HuH-7 (cell line): ENCODE measurements around the gene CTSL.
"Not testable (repeated sequence)": the region's sequence is repeated elsewhere in the genome, so short reads cannot be mapped to it uniquely, and the experiment has no call there.

Experiments
- DNase-seq: peaks from one replicate; pipeline ENCODE4 v3.0.0; 2011; ENCODE audit warnings: low spot score

CTSL gene

DNA sequence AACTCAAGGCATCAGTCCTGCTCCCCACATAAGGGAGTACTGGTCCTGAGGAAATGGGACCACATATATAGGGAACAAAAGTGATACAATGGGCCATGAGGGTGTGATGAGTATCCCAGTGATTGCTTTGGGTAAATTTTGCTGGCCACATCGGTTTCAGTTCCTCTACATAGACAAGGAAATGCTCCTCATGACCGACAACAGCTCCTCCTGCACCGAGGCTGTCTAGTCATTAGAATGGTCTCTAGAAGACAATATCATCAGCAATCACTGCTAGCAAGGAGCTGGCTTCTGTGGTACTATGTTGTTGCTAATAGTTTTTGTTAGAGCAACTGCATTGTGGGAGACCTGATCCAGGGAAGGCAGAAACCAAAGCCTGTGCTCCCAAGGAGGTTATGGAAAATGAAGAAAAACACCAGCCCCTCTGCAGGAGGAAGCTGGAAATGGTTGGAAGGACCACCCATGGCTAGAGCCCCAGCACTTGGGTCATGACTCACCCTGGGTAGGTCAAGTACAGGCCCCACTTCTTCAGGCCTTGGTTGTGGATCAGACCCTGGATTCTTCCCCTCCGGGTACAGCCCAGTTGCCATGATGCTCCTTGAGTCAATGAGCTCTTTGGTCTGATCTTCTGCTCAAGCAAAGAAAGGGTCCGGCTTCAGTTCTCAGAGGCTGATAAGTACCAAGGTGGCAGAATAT is 3.4 kb upstream of the CTSL start:
- no peak for DNase-seq

DNA sequence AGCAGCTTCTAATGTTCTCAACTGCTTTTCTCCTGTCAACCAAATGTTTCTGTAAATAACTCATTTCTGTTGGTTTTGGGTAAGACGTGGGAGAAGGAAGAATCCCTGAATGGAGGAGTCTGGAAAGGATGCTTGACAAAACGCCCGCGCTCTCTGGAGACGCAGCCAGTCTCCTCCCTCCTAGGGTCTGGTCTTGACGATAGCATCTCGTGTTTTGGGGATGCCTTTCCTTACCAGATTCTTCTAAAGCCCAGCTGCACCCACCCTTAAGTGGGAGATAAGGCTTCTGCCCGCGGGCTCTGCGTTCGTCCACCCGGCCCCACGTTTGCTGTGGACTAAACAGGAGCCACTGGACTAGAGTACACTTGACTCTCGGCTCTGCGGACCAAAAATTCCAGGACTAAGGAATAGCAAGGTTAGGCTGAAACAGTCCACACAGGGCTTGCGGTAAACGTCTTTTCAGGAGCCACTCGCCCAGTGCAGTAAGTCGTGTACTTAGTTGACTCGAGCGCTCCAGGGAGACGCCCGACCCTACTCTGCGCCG is 491 bp upstream of the CTSL start:
- no peak for DNase-seq

DNA sequence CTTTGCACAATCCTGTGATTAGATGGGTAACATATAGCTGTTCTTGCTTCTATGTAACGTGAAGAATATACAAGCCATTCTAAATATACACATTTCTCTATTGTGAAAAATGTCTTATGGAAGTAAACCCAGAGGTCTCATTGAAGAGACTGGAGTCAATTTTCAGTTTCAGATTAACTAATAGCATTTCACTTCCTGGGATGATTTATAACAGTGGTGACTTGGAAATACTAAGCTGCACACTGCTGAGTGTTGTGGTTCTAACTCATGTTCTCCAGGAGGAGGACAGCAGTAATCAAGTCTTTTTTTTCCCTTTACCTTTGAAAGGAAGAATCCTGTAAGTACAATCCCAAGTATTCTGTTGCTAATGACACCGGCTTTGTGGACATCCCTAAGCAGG is 3.3 kb downstream of the CTSL start:
- no peak for DNase-seq

DNA sequence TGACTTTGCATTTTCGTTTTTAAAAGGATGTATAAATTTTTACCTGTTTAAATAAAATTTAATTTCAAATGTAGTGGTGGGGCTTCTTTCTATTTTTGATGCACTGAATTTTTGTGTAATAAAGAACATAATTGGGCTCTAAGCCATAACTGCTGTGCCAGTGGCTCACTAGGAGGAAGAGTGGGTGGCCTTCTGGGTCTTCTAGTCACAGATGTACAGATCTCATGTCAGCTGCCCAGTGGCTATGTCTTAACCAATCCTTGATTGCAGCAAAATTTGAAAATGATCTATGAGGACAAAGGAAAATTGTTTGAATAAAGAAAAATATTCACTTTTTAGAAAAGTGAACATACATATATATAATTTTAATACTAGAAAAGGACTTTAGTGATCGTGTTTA is 5.4 kb downstream of the CTSL start:
- no peak for DNase-seq

DNA sequence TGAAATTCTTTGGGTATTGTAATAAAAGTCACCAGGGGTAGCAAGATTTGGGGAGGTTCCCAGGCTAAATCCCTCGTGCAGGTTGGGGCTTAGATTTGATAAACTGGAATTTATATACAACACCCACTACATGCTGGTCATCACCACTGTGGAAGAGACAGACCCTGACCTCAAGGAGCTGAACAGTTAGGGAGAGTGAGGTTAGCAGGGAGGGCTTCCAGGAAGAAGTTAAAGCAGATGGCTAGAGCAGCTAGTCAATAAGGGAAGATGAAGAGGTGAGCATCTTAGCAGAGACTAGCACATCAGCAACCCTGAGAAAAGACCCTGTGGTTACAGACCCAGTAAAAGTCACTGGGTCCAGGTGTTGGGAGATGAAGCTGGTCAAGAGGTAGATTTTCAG is 6.4 kb downstream of the CTSL start:
- no peak for DNase-seq

DNA sequence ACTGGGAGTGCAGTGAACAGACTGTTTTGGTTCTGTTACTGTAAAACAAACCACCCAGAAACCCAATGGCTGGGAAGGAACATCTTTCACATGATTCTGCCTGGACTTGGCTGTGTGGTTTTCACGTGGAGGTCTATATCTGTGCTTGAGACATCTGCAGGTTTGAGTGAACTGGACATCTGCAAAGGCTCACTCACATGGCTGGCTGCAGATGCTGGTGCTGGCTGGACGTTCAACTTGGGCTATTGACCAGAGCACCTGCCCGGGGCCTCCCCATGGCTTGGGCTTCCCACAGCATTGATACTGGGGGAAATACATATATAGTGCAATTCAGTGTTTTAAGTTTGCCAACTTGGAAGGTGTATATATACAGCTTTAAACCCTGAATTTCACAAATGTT is 6.8 kb downstream of the CTSL start:
- no peak for DNase-seq

DNA sequence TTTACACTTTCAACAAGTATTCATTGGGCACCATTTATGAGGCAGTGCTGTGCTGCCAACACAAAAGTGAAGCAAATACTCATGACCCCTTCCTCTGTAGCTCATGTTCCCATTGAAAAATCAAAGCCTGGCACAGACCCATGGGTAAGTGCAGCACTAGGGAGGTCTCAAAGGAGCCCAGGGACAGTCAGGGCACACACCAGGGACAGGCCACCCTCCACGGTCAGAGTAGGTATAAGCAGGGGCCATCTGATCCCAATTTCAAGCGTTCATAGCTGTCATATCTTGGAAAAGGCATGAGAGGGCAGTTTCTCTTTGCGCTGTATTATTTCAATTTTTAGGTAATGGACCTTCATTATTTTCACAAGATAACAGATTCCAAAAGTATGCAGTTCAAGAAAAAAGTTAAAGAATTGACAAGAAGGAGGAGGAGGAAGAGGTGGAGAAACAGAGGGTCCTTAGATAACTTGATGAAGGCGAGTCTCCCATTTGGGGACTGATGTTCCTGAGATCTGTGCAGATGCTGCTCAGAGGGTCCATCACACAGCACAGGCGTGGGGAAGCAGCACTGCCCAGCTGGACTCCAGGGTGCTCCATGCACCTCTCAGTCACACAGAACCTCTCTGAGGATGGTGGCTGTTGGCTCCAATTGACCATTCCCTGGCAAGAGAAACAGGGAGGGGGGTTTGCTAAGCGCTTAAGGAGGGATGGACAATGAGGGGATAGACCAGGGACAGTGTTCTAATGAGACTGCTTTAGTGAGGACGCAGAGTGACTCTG is 7.5 kb downstream of the CTSL start:
- no peak for DNase-seq

DNA sequence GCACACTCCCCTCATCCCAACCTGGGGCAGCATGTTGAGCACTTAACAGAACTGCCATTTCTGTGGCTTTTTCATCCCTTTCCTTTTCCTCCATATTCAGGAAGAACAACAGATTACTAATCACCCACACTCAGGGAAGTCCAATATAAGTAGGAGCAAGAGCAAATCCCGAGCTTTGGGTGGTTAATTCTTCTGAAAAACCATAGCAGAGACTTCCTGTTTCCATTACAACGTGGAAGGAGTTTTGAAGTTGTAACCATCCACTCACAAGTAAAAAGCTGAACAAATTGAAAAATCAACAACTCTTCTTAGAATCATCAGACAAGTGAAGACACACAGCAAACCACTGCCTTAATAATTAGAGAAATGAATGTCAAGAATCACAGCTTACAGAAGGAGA is 8.2 kb downstream of the CTSL start:
- DNase-seq, result no peak

DNA sequence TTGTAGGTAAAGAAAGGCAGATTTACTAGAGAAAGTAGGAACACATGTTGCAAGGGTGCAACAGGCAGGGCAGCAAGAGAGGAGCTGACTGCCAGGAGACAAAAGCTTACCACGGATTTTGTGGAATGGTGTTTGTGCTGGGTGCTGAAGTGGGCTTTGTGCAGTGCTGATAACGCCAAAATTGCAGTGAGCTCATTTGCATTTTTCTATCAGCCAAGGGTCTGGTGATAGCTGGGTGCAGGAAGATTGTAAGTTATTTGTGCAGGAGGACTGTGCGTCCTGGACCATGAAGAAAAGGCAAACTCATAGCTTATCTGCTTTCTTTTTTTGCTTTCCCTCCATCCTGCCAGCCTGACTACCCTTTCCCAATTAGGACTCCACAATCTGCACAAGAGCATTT is 13.6 kb downstream of the CTSL start:
- no peak for DNase-seq

DNA sequence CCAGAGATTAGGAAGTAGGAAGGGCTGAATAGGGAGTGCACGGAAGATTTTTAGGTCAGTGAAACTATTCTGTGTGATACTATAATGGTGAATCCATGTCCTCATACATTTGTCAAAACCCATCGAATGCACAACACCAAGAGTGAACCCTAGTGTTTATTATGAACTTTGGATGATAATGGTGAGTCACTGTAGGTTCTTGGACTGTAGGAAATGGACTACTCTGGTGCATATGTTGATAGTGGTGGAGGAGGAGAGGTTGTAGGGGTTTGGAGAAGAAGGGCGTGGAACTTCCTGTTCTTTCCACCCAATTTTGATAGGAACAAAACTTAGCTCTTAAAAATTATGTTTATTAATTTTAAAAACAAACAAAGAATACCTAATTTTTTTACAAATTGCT is 14.3 kb downstream of the CTSL start:
- no peak for DNase-seq

DNA sequence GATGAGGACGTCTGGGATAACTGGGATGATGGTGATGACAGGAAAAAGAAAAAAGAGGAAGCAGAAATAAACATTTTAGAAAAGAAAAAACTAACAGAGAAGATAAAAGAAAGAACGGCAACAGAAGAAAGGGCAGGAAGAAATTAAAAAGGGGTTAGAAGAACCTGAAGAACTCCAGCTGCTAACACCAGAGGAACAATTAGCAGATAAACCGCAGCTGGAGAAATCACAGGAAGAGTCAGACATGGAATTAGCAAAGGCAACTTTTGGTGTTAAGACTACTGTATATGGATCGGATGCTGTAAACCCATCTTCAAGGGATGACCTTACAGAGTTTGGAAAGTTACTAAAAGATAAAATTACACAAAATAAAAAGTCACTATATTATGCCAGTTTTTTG is 15.4 kb downstream of the CTSL start:
- DNase-seq, result no peak

DNA sequence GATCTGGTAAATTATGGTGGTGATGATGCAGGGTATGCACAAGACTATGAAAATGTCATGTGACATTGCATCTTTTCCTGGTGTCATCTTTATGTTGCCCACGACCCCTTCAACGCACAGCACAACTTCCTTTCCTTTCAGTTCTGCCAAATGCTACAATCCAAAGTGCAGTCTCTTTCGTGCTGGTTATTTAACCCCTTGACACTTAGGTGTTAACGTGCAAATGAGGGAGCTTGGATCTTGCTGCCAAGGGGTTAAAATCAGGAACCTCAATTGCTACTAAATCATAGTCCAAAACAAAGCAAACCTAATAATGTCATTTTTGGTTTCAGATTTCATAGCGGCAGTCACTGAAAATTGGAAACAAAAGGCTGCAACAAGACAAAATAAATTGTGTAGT is 16.0 kb downstream of the CTSL start:
- DNase-seq, result no peak

DNA sequence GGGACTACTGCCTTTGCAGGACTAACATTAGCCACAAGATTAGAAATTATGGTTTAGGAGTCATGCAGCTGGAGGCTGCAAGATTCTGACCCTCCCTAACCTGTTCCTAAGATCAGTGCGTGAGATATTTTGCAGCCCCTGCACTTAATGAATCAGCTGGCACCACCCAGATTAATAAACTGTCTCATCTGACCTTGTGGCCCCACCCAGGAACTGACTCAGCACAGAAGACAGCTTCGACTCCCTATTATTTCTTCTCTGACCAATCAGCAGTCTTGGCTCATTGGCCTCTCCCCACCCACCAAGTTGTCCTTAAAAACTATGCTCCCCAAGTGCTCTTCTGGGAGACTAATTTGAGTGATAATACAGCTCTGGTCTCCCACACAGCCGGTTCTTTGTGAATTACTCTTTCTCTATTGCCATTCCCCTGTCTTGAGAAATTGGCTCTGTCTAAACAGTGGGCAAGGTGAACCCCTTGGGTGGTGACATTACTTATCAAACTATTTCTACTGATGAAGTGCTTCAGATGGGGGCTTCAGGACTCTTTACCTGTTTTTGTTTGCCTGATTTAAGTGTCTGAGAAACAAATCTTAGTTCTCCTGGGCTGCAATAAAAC is 17.0 kb downstream of the CTSL start:
- DNase-seq, result no peak

DNA sequence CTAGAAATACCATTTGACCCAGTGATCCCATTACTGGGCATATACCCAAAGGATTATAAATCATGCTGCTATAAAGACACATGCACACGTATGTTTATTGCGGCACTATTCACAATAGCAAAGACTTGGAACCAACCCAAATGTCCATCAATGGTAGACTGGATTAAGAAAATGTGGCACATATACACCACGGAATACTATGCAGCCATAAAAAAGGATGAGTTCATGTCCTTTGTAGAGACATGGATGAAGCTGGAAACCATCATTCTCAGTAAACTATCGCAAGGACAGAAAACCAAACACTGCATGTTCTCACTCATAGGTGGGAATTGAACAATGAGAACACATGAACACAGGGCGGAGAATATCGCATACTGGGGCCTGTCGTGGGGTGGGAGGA is 18.3 kb downstream of the CTSL start:
- DNase-seq, result not testable (repeated sequence)

DNA sequence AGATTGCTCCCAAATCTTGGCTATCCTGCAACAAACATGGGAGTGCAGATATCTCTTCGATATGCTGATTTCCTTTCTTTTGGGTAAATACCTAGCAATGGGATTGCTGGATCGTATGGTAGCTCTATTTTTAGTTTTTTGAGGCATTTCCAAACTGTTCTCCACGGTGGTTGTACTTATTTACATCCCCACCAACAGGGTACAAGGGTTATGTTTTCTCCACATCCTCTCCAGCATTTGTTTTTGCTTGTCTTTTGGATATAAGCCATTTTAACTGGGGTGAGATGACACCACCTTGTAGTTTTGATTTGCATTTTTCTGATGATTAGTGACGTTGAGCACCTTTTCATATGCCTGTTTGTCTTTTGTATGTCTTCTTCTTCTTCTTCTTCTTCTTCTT is 20.3 kb downstream of the CTSL start:
- no peak for DNase-seq

DNA sequence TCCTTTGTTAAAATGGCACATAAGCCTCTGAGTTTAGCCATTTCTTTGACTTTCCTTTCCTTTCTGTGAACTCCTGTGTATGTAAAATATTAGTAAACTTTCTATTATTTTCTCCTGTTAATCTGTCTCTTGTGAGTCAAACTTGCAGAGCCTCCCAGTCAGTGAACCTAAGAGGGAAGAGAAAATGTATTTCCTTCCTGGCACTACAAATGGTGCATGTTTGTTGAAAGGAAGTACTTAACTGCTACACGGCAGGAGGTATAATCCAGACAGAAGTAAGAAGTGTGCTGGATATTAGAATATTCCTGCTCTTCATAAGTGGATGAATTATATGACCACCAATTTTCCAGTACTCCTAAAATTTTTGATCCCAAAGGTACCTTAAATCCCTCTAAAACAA is 23.0 kb downstream of the CTSL start:
- no peak for DNase-seq

DNA sequence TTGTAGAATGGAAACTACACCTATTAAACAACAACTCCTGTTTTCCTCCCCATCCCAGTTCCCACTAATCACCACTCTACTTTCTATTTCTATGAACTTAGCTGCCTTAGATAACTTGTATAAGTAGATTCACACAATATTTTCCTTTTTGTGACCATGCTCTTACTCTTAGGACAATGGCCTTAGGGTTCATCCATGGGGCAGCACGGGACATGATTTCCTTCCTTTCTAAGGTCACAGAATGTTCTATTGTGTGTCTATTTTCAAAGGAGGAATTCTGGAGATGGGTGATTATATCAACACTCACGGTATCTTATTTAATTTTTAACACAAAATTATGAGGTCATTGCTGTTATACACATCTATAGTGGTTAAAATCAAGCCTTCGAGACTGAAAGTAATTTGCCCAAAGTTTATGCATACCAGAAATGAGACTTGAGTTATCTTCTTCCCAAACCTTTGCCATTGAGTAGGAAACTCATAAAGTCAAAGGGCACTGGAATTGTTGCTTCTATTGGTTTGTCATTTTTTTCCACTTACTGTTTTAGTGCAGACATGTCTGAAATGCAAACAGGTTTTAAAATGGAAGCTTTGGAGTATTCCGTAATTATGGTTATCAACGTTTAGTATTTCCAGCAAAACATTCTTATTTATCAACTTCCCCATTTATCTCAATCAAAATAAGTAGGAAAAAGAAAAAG is 23.6 kb downstream of the CTSL start:
- no peak for DNase-seq

DNA sequence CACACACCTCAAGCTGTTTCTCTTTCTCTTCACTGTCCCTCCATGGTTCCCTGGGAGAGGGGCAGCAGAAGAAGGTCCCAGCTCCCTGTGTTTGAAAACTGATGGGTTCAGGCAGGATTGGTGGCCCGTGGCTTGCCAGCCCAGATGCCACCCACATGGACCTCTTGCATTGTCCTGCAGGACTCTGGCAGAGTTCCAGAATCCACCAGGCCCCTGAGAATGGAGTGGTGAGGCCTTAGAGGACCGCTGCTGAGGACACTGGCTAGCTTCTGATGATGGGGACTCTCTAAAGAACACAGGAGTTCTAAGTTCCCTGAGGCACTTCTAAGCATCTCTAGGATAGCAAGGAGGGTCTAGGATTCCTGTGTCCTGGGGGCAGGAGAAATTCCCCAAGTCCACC is 24.8 kb downstream of the CTSL start:
- no peak for DNase-seq

DNA sequence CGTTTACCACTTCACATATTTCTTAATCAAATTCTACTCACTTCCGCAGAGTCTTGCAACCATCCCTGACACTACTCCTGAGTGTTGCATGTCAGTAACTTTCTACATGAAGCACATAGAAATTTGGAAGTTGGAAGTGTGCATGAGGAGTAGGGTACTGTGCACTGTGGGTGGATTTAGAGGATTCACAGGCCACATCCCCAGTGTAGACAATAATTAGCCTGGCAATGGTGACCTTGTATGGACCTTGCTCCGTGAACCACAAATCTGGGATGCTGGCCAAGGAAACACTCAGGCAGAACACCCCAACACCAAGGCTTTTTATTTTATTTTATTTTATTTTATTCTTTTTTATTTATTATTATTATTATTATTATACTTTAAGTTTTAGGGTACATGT is 25.5 kb downstream of the CTSL start:
- no peak for DNase-seq

DNA sequence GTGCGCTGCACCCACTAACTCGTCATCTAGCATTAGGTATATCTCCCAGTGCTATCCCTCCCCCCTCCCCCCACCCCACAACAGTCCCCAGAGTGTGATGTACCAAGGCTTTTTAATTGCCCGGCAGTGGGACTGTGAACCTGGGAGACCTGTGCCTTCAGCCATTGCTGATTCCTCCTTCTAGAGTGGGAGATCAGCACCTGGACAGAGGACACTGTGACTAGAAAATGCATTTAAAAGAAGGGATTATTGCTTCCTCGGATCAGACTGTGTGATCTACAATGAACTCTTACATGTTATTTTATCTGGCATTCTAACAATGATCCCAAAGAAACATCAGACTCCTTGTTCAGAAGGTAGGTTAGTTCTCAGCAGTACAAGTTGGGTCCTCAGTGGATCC is 25.9 kb downstream of the CTSL start:
- DNase-seq, result no peak

DNA sequence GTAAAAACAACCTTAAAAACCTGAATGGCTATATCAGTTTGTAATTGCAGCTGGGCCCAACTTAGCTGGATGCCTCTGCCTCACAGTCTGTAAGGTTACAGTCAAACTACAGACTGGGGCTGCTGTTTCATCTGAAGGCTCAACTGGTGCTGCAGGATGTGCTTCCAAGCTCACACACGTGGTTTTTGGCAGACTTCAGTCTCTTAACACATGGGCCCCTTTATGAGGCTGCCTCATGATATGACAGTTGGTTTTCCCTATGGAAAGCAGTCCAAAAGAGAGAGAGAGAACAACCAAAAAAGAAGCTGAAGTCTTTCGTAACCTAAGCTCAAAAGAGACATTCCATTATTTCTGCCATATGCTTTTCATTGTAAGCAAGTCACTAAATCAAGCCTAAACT is 27.4 kb downstream of the CTSL start:
- DNase-seq, result no peak

DNA sequence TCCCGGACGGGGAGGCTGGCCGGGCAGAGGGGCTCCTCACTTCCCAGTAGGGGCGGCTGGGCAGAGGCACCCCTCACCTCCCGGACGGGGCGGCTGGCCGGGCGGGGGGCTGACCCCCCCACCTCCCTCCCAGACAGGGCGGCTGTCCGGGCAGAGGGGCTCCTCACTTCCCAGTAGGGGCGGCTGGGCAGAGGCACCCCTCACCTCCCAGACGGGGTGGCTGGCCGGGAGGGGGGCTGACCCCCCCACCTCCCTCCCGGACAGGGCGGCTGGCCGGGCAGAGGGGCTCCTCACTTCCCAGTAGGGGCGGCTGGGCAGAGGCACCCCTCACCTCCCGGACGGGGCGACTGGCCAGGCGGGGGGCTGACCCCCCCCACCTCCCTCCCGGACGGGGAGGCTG is 32.4 kb downstream of the CTSL start:
- not testable (repeated sequence) for DNase-seq

DNA sequence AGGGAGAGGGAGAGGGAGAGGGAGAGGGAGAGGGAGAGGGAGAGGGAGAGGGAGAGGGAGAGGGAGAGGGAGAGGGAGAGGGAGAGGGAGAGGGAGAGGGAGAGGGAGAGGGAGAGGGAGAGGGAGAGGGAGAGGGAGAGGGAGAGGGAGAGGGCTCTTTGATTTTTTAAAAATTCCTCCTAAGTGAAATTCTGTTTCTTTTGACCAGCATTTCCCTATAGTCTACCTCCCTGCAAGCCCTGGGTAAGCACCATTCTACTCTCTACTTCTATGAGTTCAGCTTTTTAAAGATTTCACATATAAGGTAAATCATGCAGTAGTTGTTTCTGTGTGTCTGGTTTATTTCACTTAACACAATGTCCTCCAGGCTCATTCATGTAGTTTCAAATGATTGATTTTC is 34.1 kb downstream of the CTSL start:
- not testable (repeated sequence) for DNase-seq
